GM21381 (cell line): ENCODE data around the gene EFCAB11.

Source experiments
- ATAC-seq: cut with Tn5 transposase; IDR thresholded peaks from one replicate; pipeline ENCODE4 v1.9.1; 2021; ENCODE audit warnings: mild to moderate bottlenecking, moderate library complexity; ENCODE audit not compliant: unreplicated experiment

The EFCAB11 gene

GRCh38 chr14:89779707-89780106 is 174.8 kb downstream of the EFCAB11 start:
- no peak for ATAC-seq

- ATAC-seq: no peak
Observed at GRCh38 chr14:89775946-89776345, 178.6 kb downstream of the EFCAB11 start.

- no peak for ATAC-seq
Observed at GRCh38 chr14:89775151-89775550, 179.4 kb downstream of the EFCAB11 start.

- ATAC-seq: peak; percentile 71
Observed at GRCh38 chr14:89773644-89774316, 180.8 kb downstream of the EFCAB11 start.

GRCh38 chr14:89773151-89773550 is 181.4 kb downstream of the EFCAB11 start:
- ATAC-seq: peak; percentile 32

- ATAC-seq: no peak
Observed at GRCh38 chr14:89771251-89771650, 183.3 kb downstream of the EFCAB11 start.

GRCh38 chr14:89767861-89768268 is 186.7 kb downstream of the EFCAB11 start:
- peak; percentile 78 for ATAC-seq

GRCh38 chr14:89767131-89767530 is 187.4 kb downstream of the EFCAB11 start:
- no peak for ATAC-seq

GRCh38 chr14:89765346-89765745 is 189.2 kb downstream of the EFCAB11 start:
- no peak for ATAC-seq

GRCh38 chr14:89760086-89760485 is 194.4 kb downstream of the EFCAB11 start:
- ATAC-seq: no peak

- no peak for ATAC-seq
Observed at GRCh38 chr14:89757313-89757939, 197.1 kb downstream of the EFCAB11 start.

- no peak for ATAC-seq
Observed at GRCh38 chr14:89755816-89756215, 198.7 kb downstream of the EFCAB11 start.

- no peak for ATAC-seq
Observed at GRCh38 chr14:89753828-89754412, 200.6 kb downstream of the EFCAB11 start.

- no peak for ATAC-seq
Observed at GRCh38 chr14:89750908-89751392, 203.6 kb downstream of the EFCAB11 start.

- ATAC-seq: no peak
Observed at GRCh38 chr14:89750281-89750755, 204.2 kb downstream of the EFCAB11 start.

GRCh38 chr14:89748004-89748403 is 206.5 kb downstream of the EFCAB11 start:
- no peak for ATAC-seq

- no peak for ATAC-seq
Observed at GRCh38 chr14:89747126-89747525, 207.4 kb downstream of the EFCAB11 start.

GRCh38 chr14:89746654-89747053 is 207.9 kb downstream of the EFCAB11 start:
- no peak for ATAC-seq

- no peak for ATAC-seq
Observed at GRCh38 chr14:89746135-89746534, 208.4 kb downstream of the EFCAB11 start.
